Measurements from ENCODE around the gene SPACA1.
"Not testable (repeated sequence)": the region's sequence is repeated elsewhere in the genome, so short reads cannot be mapped to it uniquely, and the experiment has no call there.

SPACA1 gene, protein sequence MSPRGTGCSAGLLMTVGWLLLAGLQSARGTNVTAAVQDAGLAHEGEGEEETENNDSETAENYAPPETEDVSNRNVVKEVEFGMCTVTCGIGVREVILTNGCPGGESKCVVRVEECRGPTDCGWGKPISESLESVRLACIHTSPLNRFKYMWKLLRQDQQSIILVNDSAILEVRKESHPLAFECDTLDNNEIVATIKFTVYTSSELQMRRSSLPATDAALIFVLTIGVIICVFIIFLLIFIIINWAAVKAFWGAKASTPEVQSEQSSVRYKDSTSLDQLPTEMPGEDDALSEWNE

DNA sequence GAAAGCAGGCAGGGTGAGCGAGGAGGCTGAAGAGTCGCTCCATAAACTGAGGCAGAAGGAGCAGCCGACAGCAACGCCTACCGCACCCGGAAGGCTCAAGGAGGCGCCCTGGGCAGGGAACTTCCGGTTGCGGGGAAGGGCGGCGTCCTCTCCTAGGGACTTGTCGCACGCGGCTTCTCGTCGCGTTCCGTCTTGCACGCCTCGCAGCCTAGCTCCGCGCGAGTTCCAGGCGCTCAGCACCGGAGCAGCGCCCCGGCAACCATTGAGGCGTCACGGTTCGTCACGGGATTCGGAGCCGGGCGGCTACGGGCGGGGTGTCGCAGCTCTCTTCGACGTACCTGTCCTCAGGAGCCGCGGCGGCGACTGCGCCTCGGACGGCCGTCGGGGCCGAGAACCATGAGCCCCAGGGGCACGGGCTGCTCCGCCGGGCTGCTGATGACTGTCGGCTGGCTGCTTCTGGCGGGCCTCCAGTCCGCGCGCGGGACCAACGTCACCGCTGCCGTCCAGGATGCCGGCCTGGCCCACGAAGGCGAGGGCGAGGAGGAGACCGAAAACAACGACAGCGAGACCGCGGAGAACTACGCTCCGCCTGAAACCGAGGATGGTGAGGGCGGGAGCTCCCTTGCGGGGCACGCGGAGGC lies at the start of gene SPACA1:
Gene SPACA1, plus strand, starts transcription at position 332 of the 641 bp plus-strand sequence. Its CDS starts 65 bp downstream, at position 397.
- H3K4me2 ChIP-seq: no peak within 1 kb of the TSS
- H3K9ac ChIP-seq: no peak within 1 kb of the TSS
- H3K4me1 ChIP-seq (ENCODE audit: low read depth, poor library complexity, severe bottlenecking): no peaks in the 10 kb centered on the region
- H3K27ac ChIP-seq: no peak within 1 kb of the TSS
- H4K20me1 ChIP-seq (ENCODE audit: insufficient read depth): no peaks in the 10 kb centered on the region
- H3K79me2 ChIP-seq (ENCODE audit: insufficient read depth, low read depth): no peaks in the 10 kb centered on the region
- H3K36me3 ChIP-seq (ENCODE audit: insufficient read depth): no peaks in the 10 kb centered on the region
- no peak within 1 kb of the TSS for H3K4me3 ChIP-seq (IDR thresholded peaks at IDR 0.05; ENCODE audit: insufficient read depth, low read depth, low read length)
- no peak within 1 kb of the TSS for H2AFZ ChIP-seq (ENCODE audit: low read depth)
- no peaks in the 10 kb centered on the region for H3K27me3 ChIP-seq (ENCODE audit: insufficient read depth, low read depth)
- no peak for TF ChIP-seq CTCF (conservative IDR thresholded peaks at IDR 0.05; ENCODE audit: low read depth, low read length)

DNA sequence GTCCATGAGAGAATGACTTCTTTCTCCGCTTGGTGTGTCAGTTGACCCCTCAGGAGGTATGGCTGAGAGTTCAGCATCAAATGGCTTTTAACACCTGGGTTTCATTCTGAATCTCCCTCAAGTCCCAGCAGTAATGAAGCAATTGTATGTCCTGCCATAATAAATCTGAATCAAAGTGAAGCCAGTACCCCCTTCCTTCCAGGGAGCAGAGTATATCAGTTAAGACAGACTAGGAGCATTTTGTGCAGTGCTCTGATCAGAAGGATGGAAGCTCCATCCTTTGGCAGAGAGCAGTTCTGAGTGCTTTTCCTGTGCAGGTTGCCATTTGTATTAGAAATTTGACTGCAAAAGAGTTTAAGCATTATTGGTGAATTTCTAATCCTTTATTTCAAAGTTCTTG lies 46.9 kb upstream of the SPACA1 start:
- Histone ChIP-seq H3K4me3 (IDR thresholded peaks at IDR 0.05; ENCODE audit: insufficient read depth, low read depth, low read length) (no peak overlapping the region), H3K27ac (no peak overlapping the region), H3K4me1 (ENCODE audit: low read depth, poor library complexity, severe bottlenecking) (no peaks in the 10 kb centered on the region), H3K79me2 (ENCODE audit: insufficient read depth, low read depth) (no peaks in the 10 kb centered on the region), H3K4me2 (no peak overlapping the region), H3K9ac (no peak overlapping the region), H4K20me1 (ENCODE audit: insufficient read depth) (no peaks in the 10 kb centered on the region), H3K27me3 (ENCODE audit: insufficient read depth, low read depth) (no peaks in the 10 kb centered on the region), H3K36me3 (ENCODE audit: insufficient read depth) (no peaks in the 10 kb centered on the region), H2AFZ (ENCODE audit: low read depth) (no peak overlapping the region)
- TF ChIP-seq CTCF (conservative IDR thresholded peaks at IDR 0.05; ENCODE audit: low read depth, low read length): no peak

GRCh38 chr6:88001279-88001678 lies 46.4 kb upstream of the SPACA1 start:
- not testable (repeated sequence) for H3K27me3 ChIP-seq (ENCODE audit: insufficient read depth, low read depth); H3K27ac ChIP-seq; H3K79me2 ChIP-seq (ENCODE audit: insufficient read depth, low read depth); H3K9ac ChIP-seq; H4K20me1 ChIP-seq (ENCODE audit: insufficient read depth); H3K36me3 ChIP-seq (ENCODE audit: insufficient read depth); H2AFZ ChIP-seq (ENCODE audit: low read depth); H3K4me3 ChIP-seq (IDR thresholded peaks at IDR 0.05; ENCODE audit: insufficient read depth, low read depth, low read length); H3K4me2 ChIP-seq; H3K4me1 ChIP-seq (ENCODE audit: low read depth, poor library complexity, severe bottlenecking)

- Histone ChIP-seq H3K4me1 (ENCODE audit: low read depth, poor library complexity, severe bottlenecking) (no peaks in the 10 kb centered on the region), H3K4me2 (no peak overlapping the region), H3K4me3 (IDR thresholded peaks at IDR 0.05; ENCODE audit: insufficient read depth, low read depth, low read length) (no peak overlapping the region), H3K27me3 (ENCODE audit: insufficient read depth, low read depth) (no peaks in the 10 kb centered on the region), H3K79me2 (ENCODE audit: insufficient read depth, low read depth) (no peaks in the 10 kb centered on the region), H2AFZ (ENCODE audit: low read depth) (no peak overlapping the region), H3K36me3 (ENCODE audit: insufficient read depth) (no peaks in the 10 kb centered on the region), H3K27ac (no peak overlapping the region), H4K20me1 (ENCODE audit: insufficient read depth) (no peaks in the 10 kb centered on the region), H3K9ac (no peak overlapping the region)
- no peak for TF ChIP-seq CTCF (conservative IDR thresholded peaks at IDR 0.05; ENCODE audit: low read depth, low read length)
Measured at GRCh38 chr6:88004707-88005106, 42.9 kb upstream of the SPACA1 start.

DNA sequence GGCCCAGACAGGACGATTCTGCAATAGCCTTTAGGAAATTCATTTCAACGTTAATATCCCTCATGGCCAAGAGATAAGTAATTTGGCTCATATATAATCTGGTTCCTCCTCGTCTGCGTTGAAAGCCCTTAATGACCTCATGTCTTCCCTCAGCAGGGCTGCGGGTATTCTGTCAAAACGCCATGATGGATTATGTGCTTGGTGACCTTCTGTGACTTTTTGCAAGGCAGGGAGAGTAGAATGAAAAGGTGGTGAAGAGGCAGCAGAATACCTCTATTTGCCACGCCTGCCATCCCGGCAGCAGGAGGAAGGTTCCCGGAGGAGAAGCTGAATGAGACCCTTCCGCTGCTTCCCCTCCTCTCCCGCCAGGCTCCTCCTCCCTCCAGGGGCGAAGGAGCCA lies 41.1 kb upstream of the SPACA1 start:
- H2AFZ ChIP-seq (ENCODE audit: low read depth): no peak overlapping the region
- no peak overlapping the region for H3K4me3 ChIP-seq (IDR thresholded peaks at IDR 0.05; ENCODE audit: insufficient read depth, low read depth, low read length)
- no peaks in the 10 kb centered on the region for H3K27me3 ChIP-seq (ENCODE audit: insufficient read depth, low read depth)
- H3K9ac ChIP-seq: no peak overlapping the region
- TF ChIP-seq CTCF (conservative IDR thresholded peaks at IDR 0.05; ENCODE audit: low read depth, low read length): no peak
- no peak overlapping the region for H3K27ac ChIP-seq
- no peak overlapping the region for H3K4me2 ChIP-seq
- H4K20me1 ChIP-seq (ENCODE audit: insufficient read depth): no peaks in the 10 kb centered on the region
- no peaks in the 10 kb centered on the region for H3K79me2 ChIP-seq (ENCODE audit: insufficient read depth, low read depth)
- H3K4me1 ChIP-seq (ENCODE audit: low read depth, poor library complexity, severe bottlenecking): no peaks in the 10 kb centered on the region
- H3K36me3 ChIP-seq (ENCODE audit: insufficient read depth): no peaks in the 10 kb centered on the region
